ENCODE data around the gene USP6NL. TPM values are rescaled to one million over a fixed set of nuclear protein-coding genes. Genes with fewer than 3 reads are reported as not detected.
A peak's percentile ranks its signal among the peaks of the same experiment; 100 is the strongest.

USP6NL gene
- total and polyA plus RNA-seq, 2 of the 13 experiments (the other 11 are each of a cell fraction or from before 2014, with no cell fraction given), result 10.5 to 22.9 TPM

- TF ChIP-seq ARID5B (CRISPR knock-in tag; IDR thresholded peaks at IDR 0.05) (peak; percentile 78), ZMAT3 (CRISPR knock-in tag; conservative IDR thresholded peaks at IDR 0.05) (no peak), TFE3 (CRISPR knock-in tag; IDR thresholded peaks at IDR 0.05) (peak; percentile 45; the same call in 1 of the 2 replicates), SOX6 (IDR thresholded peaks at IDR 0.05) (no peak), SOX6 (CRISPR knock-in tag; IDR thresholded peaks at IDR 0.05) (peak; percentile 43; the same call in 1 of the 2 replicates), ERF (CRISPR knock-in tag; IDR thresholded peaks at IDR 0.05) (0 out of 2 replicates have a peak, but pooled peaks have one; percentile 27), ZNF337 (CRISPR knock-in tag; IDR thresholded peaks at IDR 0.05; ENCODE audit: borderline replicate concordance, low read depth) (no peak), ELF3 (CRISPR knock-in tag; IDR thresholded peaks at IDR 0.05) (peak; percentile 88), KDM6A (CRISPR knock-in tag; IDR thresholded peaks at IDR 0.05; ENCODE audit: low read depth) (0 out of 2 replicates have a peak, but pooled peaks have one; percentile 46), ZNF414 (CRISPR knock-in tag; IDR thresholded peaks at IDR 0.05) (0 out of 2 replicates have a peak, but pooled peaks have one; percentile 45), ZNF501 (CRISPR knock-in tag; IDR thresholded peaks at IDR 0.05) (0 out of 2 replicates have a peak, but pooled peaks have one; percentile 52), IKZF5 (CRISPR knock-in tag; IDR thresholded peaks at IDR 0.05) (0 out of 2 replicates have a peak, but pooled peaks have one; percentile 48), ARID4A (CRISPR knock-in tag; IDR thresholded peaks at IDR 0.05; ENCODE audit: borderline replicate concordance) (peak; percentile 43; the same call in 1 of the 2 replicates), LCORL (IDR thresholded peaks at IDR 0.05) (no peak), LCORL (CRISPR knock-in tag; IDR thresholded peaks at IDR 0.05) (peak; percentile 69), HOXA5 (CRISPR knock-in tag; IDR thresholded peaks at IDR 0.05) (no peak), IRF2 (CRISPR knock-in tag; IDR thresholded peaks at IDR 0.05) (peak; percentile 15; the same call in 1 of the 2 replicates)
Measured at GRCh38 chr10:11594589-11595394, 16.7 kb downstream of the USP6NL start (continued).

Data from HepG2 (cell line).